Measurements from ENCODE around the gene C2CD4C.

DNA sequence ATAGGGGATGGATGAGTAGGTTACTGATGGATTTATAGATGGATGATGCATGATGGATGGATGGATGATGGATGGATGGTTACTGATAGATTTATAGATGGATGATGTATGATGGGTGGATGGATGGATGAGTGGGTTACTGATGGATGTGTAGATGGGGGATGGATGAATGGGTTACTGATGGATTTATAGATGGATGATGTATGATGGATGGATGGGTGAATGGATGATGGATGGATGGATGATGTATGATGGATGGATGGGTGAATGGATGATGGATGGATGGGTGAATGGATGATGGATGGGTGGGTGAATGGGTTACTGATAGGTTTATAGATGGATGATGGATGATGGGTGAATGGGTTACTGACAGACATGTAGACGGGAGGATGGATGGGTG lies 6.3 kb upstream of the C2CD4C start:
- TF ChIP-seq CTCF (IDR thresholded peaks at IDR 0.05) (no peak), POLR2A (IDR thresholded peaks at IDR 0.05) (no peak)

Measured in uterus (tissue), 2 donors.